CD4-positive, alpha-beta T cell (primary cell): ENCODE measurements around the gene TSR1. TPM values are rescaled to one million over a fixed set of nuclear protein-coding genes. Genes with fewer than 3 reads are reported as not detected.

Source experiments
- ATAC-seq: fragments of 200-7000 bp; cut with Tn5 transposase; one replicate; pipeline ENCODE4 v1.10.0; 2022; ENCODE audit warnings: mild to moderate bottlenecking; ENCODE audit not compliant: poor library complexity
- CTCF ChIA-PET: fragments of 350-600 bp; sonication (Branson Sonifier 250); formaldehyde crosslinking; loops from one replicate; lab custom pipeline; 2021; ENCODE audit warnings: antibody characterized with exemption, inconsistent platforms; lab: Charles Lee
- POLR2A ChIA-PET: fragments of 350-600 bp; sonication (Branson Sonifier 250); formaldehyde crosslinking; loops from one replicate; lab custom pipeline; 2021; ENCODE audit warnings: antibody characterized with exemption, inconsistent platforms; lab: Charles Lee
- DNase-seq, 14 experiments: peaks; one replicate each; pipeline ENCODE4 v3.0.0-alpha.2; 2013 to 2020; ENCODE audit warnings: mixed read lengths in 2 of 14
- H3K27ac ChIP-seq, 2 donors: one replicate each; pipeline versions ENCODE4 v1.5.1 to v1.7.0; 2013; ENCODE audit warnings: low read length in 2 of 2, low read depth in 1 of 2, mild to moderate bottlenecking in 1 of 2
- H3K27me3 ChIP-seq, 2 experiments: 1 replicate in 1 of 2; 2 replicates in 1 of 2; pipeline versions ENCODE4 v1.6.1 to v1.7.0; 2013; ENCODE audit warnings: low read length in 2 of 2, control low read depth in 1 of 2, mild to moderate bottlenecking in 1 of 2, moderate library complexity in 1 of 2; ENCODE audit not compliant: insufficient read depth in 2 of 2, control insufficient read depth in 1 of 2
- H3K36me3 ChIP-seq: one replicate; pipeline ENCODE4 v1.6.1; 2013; ENCODE audit warnings: low read length, control low read depth; ENCODE audit not compliant: insufficient read depth
- H3K4me1 ChIP-seq: one replicate; pipeline ENCODE4 v1.6.1; 2013; ENCODE audit warnings: low read length, control low read depth; ENCODE audit not compliant: insufficient read depth
- H3K4me3 ChIP-seq: one replicate; pipeline ENCODE4 v1.5.1; 2013; ENCODE audit warnings: mild to moderate bottlenecking, low read length, moderate library complexity
- H3K9me3 ChIP-seq, 2 experiments: 1 replicate in 1 of 2; 2 replicates in 1 of 2; pipeline versions ENCODE4 v1.6.1 to v1.7.0; 2013; ENCODE audit warnings: low read length in 2 of 2, mild to moderate bottlenecking in 2 of 2, control low read depth in 1 of 2, moderate library complexity in 1 of 2; ENCODE audit not compliant: control insufficient read depth in 1 of 2, insufficient read depth in 1 of 2
- H3K27ac Mint-ChIP-seq: one replicate; pipeline ENCODE4 v1.8.0; 2020; ENCODE audit warnings: mixed read lengths
- H3K27me3 Mint-ChIP-seq: one replicate; pipeline ENCODE4 v1.8.0; 2021; ENCODE audit warnings: mixed read lengths
- H3K36me3 Mint-ChIP-seq: one replicate; pipeline ENCODE4 v1.8.0; 2021; ENCODE audit warnings: low read depth, mixed read lengths
- H3K4me1 Mint-ChIP-seq: one replicate; pipeline ENCODE4 v1.8.0; 2021; ENCODE audit warnings: low read depth, mixed read lengths
- H3K4me3 Mint-ChIP-seq: one replicate; pipeline ENCODE4 v1.8.0; 2020; ENCODE audit warnings: mild to moderate bottlenecking, mixed read lengths
- H3K9me3 Mint-ChIP-seq: one replicate; pipeline ENCODE4 v1.8.0; 2020; ENCODE audit warnings: mixed read lengths
- intact Hi-C, 2 experiments: fragments of 100-400 bp; cut with DNase I in 1 of 2; cut with micrococcal nuclease in 1 of 2; formaldehyde crosslinking; loops; one replicate each; pipeline versions ENCODE4 v1.15.1 to v1.9.0; 2023 to 2025; cut with DNase I, micrococcal nuclease
- total RNA-seq, 174 experiments: library from RNA in 2 of 174; stranded (reverse) in 2 of 174; gene quantifications; one replicate each; pipeline ENCODE4 v1.2.3 and lab custom pipeline; 2021 to 2026
- TF ChIP-seq, protein P1 (sequence below): fragments of 200-600 bp; IDR thresholded peaks from one replicate; pipeline ENCODE4 v1.8.0; 2022; ENCODE audit warnings: antibody characterized with exemption, mild to moderate bottlenecking

The TSR1 gene
- total RNA-seq, 2 experiments from 2014 or later: 29.6 to 31.9 TPM

DNA sequence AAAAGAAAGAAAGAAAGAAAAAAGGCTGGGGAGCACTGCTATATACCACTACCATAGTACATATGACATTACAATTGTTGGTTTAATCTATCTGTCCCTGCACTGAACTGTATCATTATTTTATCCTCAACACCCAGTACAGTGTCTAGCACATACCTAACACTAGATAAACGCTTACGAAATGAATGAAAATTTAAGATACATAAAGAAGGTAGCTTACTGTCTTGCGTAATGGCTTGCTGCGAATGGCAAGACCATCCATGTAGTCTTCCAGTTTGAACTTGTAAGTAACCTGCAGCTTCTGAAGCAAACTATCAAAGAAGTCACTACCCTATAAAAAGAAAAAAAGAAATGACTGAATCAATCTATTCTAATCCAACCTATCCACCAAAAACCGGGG, 39.2 kb downstream of the TSR1 start:
- peaks cover 67% of the 10 kb centered on the region for H3K4me1 Mint-ChIP-seq
- intact Hi-C loops: no loop called here

DNA sequence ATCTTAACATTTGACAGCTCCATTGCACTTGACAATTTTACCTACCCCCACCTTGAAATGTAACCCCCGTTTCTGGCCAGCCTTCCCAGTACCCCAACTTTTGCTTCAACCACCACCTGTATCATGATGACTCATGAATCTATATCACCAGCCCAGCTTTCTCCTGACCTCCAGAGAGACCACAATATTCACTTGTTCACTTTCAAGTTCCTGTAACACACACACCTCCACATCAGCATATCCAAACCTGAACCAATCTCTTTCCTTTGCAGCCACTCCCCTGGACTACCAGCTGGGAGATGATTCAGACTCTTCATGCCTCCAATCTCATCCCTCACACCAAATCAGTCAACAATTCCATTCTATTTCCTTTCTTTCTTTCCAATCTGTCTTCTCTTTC, 40.7 kb downstream of the TSR1 start:
- no peak overlapping the region for H3K27ac ChIP-seq
- POLR2A ChIA-PET: no interaction called here
- Mint-ChIP-seq H3K9me3 (no peaks in the 10 kb centered on the region), H3K4me3 (no peak overlapping the region), H3K4me1 (peaks cover 55% of the 10 kb centered on the region), H3K36me3 (peaks cover 95% of the 10 kb centered on the region), H3K27ac (no peak overlapping the region), H3K27me3 (no peaks in the 10 kb centered on the region)
- peaks cover 87% of the 10 kb centered on the region for H3K36me3 ChIP-seq
- DNase-seq: no peak
- CTCF ChIA-PET: interaction anchor here (1.0 kb wide), 1 partner anchor 240 kb away, joined by 3 read pairs; no protein-coding TSS in a partner anchor
- ATAC-seq: no peak
- H3K4me3 ChIP-seq: no peak overlapping the region
- peaks cover 6% of the 10 kb centered on the region for H3K4me1 ChIP-seq
- intact Hi-C loops: no loop called here
- TF ChIP-seq, protein P1, sequence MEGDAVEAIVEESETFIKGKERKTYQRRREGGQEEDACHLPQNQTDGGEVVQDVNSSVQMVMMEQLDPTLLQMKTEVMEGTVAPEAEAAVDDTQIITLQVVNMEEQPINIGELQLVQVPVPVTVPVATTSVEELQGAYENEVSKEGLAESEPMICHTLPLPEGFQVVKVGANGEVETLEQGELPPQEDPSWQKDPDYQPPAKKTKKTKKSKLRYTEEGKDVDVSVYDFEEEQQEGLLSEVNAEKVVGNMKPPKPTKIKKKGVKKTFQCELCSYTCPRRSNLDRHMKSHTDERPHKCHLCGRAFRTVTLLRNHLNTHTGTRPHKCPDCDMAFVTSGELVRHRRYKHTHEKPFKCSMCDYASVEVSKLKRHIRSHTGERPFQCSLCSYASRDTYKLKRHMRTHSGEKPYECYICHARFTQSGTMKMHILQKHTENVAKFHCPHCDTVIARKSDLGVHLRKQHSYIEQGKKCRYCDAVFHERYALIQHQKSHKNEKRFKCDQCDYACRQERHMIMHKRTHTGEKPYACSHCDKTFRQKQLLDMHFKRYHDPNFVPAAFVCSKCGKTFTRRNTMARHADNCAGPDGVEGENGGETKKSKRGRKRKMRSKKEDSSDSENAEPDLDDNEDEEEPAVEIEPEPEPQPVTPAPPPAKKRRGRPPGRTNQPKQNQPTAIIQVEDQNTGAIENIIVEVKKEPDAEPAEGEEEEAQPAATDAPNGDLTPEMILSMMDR: no peak
- no peaks in the 10 kb centered on the region for H3K9me3 ChIP-seq
- no peaks in the 10 kb centered on the region for H3K27me3 ChIP-seq

More for the DNA sequence above, 39.2 kb downstream of the TSR1 start:
- Mint-ChIP-seq H3K27ac (no peak overlapping the region), H3K9me3 (no peaks in the 10 kb centered on the region), H3K36me3 (peaks cover 83% of the 10 kb centered on the region), H3K4me3 (no peak overlapping the region), H3K27me3 (no peaks in the 10 kb centered on the region)
- H3K9me3 ChIP-seq: no peaks in the 10 kb centered on the region
- DNase-seq (no peak), ATAC-seq (no peak)
- TF ChIP-seq, protein P1: no peak
- H3K4me1 ChIP-seq: peaks cover 14% of the 10 kb centered on the region
- ChIA-PET CTCF (no interaction called here), POLR2A (no interaction called here)
- H3K27ac ChIP-seq: no peak overlapping the region
- H3K36me3 ChIP-seq: peaks cover 83% of the 10 kb centered on the region
- H3K27me3 ChIP-seq: no peaks in the 10 kb centered on the region
- no peak overlapping the region for H3K4me3 ChIP-seq

DNA sequence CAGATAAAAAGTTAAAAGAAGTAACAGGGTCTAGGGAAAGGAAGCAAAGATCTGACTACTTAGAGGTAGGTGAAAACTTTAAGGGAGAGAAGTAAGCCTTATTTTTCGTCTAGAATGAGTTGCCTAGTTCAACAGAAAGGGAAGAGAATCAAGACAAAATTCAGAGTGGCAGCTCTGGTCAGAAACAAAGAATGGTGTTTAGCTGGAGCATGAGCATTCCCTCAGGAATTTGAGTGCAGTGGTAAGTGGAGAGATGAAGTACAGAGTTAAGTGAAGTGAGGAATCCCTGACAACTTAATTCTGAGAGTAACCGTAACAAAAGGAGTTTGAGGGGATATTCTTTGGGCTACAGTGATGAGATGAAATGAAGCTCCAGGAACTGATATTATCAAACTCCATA, 44.2 kb downstream of the TSR1 start:
- no peak overlapping the region for H3K27ac Mint-ChIP-seq
- Histone ChIP-seq H3K4me1 (peaks cover 6% of the 10 kb centered on the region), H3K4me3 (no peak overlapping the region), H3K27me3 (no peaks in the 10 kb centered on the region), H3K9me3 (no peaks in the 10 kb centered on the region), H3K36me3 (peaks cover 81% of the 10 kb centered on the region), H3K27ac (no peak overlapping the region)
- no peaks in the 10 kb centered on the region for H3K9me3 Mint-ChIP-seq
- H3K4me3 Mint-ChIP-seq: no peak overlapping the region
- intact Hi-C loops: no loop called here
- H3K36me3 Mint-ChIP-seq: peaks cover 94% of the 10 kb centered on the region
- TF ChIP-seq, protein P1: no peak
- ChIA-PET CTCF (no interaction called here), POLR2A (no interaction called here)
- ATAC-seq: no peak
- peaks cover 31% of the 10 kb centered on the region for H3K4me1 Mint-ChIP-seq
- H3K27me3 Mint-ChIP-seq: no peaks in the 10 kb centered on the region
- no peak for DNase-seq
